Measurements from ENCODE around the gene TLR4. TPM values are rescaled to one million over a fixed set of nuclear protein-coding genes. Genes with fewer than 3 reads are reported as not detected.

Gene TLR4
- total RNA-seq, 1 donor from 2014 or later, result 9.3 TPM

- intact Hi-C loops (cut with DNase I), result no loop called here
- H3K4me3 ChIP-seq, result no peak overlapping the region
Measured at GRCh38 chr9:117671468-117671867, 32.7 kb upstream of the TLR4 start.

GRCh38 chr9:117672369-117672768 is 31.8 kb upstream of the TLR4 start:
- DNase-seq (ENCODE audit: extremely low spot score in 2 of 2), result no peak
- Histone ChIP-seq H3K27ac (no peak overlapping the region), H3K27me3 (no peaks in the 10 kb centered on the region), H3K4me1 (no peaks in the 10 kb centered on the region), H3K9me3 (no peaks in the 10 kb centered on the region), H3K36me3 (no peaks in the 10 kb centered on the region), H3K4me3 (no peak overlapping the region)
- no peak for TF ChIP-seq CTCF (IDR thresholded peaks at IDR 0.05)
- TF ChIP-seq POLR2AphosphoS5 (IDR thresholded peaks at IDR 0.05; ENCODE audit: insufficient read depth in 1 of 2, low read depth in 1 of 2), result no peak
- no peak for TF ChIP-seq POLR2A (IDR thresholded peaks at IDR 0.05)
- intact Hi-C loops (cut with DNase I), result no loop called here

More at GRCh38 chr9:117671468-117671867, 32.7 kb upstream of the TLR4 start:
- DNase-seq (ENCODE audit: extremely low spot score in 2 of 2), result no peak
- Histone ChIP-seq H3K9me3 (no peaks in the 10 kb centered on the region), H3K27ac (no peak overlapping the region), H3K27me3 (no peaks in the 10 kb centered on the region), H3K36me3 (no peaks in the 10 kb centered on the region), H3K4me1 (no peaks in the 10 kb centered on the region)
- no peak for TF ChIP-seq CTCF (IDR thresholded peaks at IDR 0.05)
- no peak for TF ChIP-seq POLR2A (IDR thresholded peaks at IDR 0.05)
- TF ChIP-seq POLR2AphosphoS5 (IDR thresholded peaks at IDR 0.05; ENCODE audit: insufficient read depth in 1 of 2, low read depth in 1 of 2), result no peak

GRCh38 chr9:117677572-117677971 is 26.6 kb upstream of the TLR4 start:
- Histone ChIP-seq H3K27me3 (no peaks in the 10 kb centered on the region), H3K27ac (no peak overlapping the region), H3K9me3 (no peaks in the 10 kb centered on the region), H3K36me3 (no peaks in the 10 kb centered on the region), H3K4me3 (no peak overlapping the region), H3K4me1 (no peaks in the 10 kb centered on the region)
- intact Hi-C loops (cut with DNase I), result no loop called here
- no peak for DNase-seq (ENCODE audit: extremely low spot score in 2 of 2)
- TF ChIP-seq POLR2A (IDR thresholded peaks at IDR 0.05), result no peak
- no peak for TF ChIP-seq POLR2AphosphoS5 (IDR thresholded peaks at IDR 0.05; ENCODE audit: insufficient read depth in 1 of 2, low read depth in 1 of 2)
- TF ChIP-seq CTCF (IDR thresholded peaks at IDR 0.05), result no peak

- no peak overlapping the region for H3K27ac ChIP-seq
- no peak for TF ChIP-seq POLR2AphosphoS5 (IDR thresholded peaks at IDR 0.05; ENCODE audit: insufficient read depth in 1 of 2, low read depth in 1 of 2)
- no peak for TF ChIP-seq POLR2A (IDR thresholded peaks at IDR 0.05)
- no peak for TF ChIP-seq CTCF (IDR thresholded peaks at IDR 0.05)
- no peaks in the 10 kb centered on the region for H3K9me3 ChIP-seq
- no peaks in the 10 kb centered on the region for H3K4me1 ChIP-seq
- H3K36me3 ChIP-seq, result no peaks in the 10 kb centered on the region
- no peak overlapping the region for H3K4me3 ChIP-seq
- DNase-seq (ENCODE audit: extremely low spot score in 2 of 2), result no peak
- intact Hi-C loops (cut with DNase I), result no loop called here
- H3K27me3 ChIP-seq, result no peaks in the 10 kb centered on the region
Measured at GRCh38 chr9:117678871-117679270, 25.3 kb upstream of the TLR4 start.

- TF ChIP-seq POLR2A (IDR thresholded peaks at IDR 0.05) (no peak), CTCF (IDR thresholded peaks at IDR 0.05) (no peak), POLR2AphosphoS5 (IDR thresholded peaks at IDR 0.05; ENCODE audit: insufficient read depth in 1 of 2, low read depth in 1 of 2) (no peak)
- intact Hi-C loops (cut with DNase I), result no loop called here
- no peak overlapping the region for H3K4me3 ChIP-seq
Measured at GRCh38 chr9:117679416-117679815, 24.8 kb upstream of the TLR4 start.

More at GRCh38 chr9:117679416-117679815, 24.8 kb upstream of the TLR4 start:
- Histone ChIP-seq H3K27me3 (no peaks in the 10 kb centered on the region), H3K36me3 (no peaks in the 10 kb centered on the region), H3K27ac (no peak overlapping the region), H3K9me3 (no peaks in the 10 kb centered on the region), H3K4me1 (no peaks in the 10 kb centered on the region)
- DNase-seq (ENCODE audit: extremely low spot score in 2 of 2), result no peak

All from vagina (tissue), 2 donors.